Measurements from ENCODE around the gene PRKN. TPM values are rescaled to one million over a fixed set of nuclear protein-coding genes. Genes with fewer than 3 reads are reported as not detected.

PRKN gene
- polyA plus RNA-seq, 1 donor from 2014 or later = 1.2 TPM

DNA sequence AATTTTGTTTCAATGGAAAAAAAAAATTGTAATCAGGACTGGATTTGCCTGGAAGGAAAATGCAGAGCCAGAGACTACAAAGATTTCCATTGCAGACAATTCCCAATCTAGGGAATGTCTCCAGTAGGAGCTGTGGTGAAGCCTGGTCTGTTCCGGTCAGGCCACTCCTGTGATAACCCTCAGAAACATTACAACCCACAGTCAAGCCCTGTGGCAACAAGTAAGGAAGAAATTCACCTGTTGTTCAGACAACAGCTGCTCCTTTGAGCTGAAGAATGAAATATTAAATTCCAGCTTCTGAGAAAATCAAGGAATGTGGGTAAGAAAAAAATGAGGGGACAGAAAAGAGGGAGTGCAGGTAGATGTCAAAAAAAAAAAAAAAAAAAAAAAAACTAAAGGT lies 8.0 kb downstream of the PRKN start:
- H3K27me3 ChIP-seq (ENCODE audit: insufficient read depth, low read depth, low read length) = no peaks in the 10 kb centered on the region
- no peaks in the 10 kb centered on the region for H3F3A ChIP-seq (ENCODE audit: insufficient read depth, low read length, poor library complexity, severe bottlenecking)
- no peak overlapping the region for H3K27ac ChIP-seq (ENCODE audit: low read length)
- no peaks in the 10 kb centered on the region for H3K9me2 ChIP-seq (ENCODE audit: insufficient read depth, low read length)
- H3K9ac ChIP-seq (ENCODE audit: low read length) = no peak overlapping the region
- no peaks in the 10 kb centered on the region for H3K79me2 ChIP-seq (replicated peaks; ENCODE audit: insufficient read depth, low read length)
- H3K4me2 ChIP-seq (ENCODE audit: low read length) = no peak overlapping the region
- H3K9me3 ChIP-seq (ENCODE audit: low read length) = no peaks in the 10 kb centered on the region
- no peaks in the 10 kb centered on the region for H4K20me1 ChIP-seq (ENCODE audit: insufficient read depth)
- no peak overlapping the region for H3K4me3 ChIP-seq (ENCODE audit: low read length)
- H3K36me3 ChIP-seq (ENCODE audit: insufficient read depth, low read length) = no peaks in the 10 kb centered on the region
- H2AFZ ChIP-seq (ENCODE audit: low read depth, low read length) = no peak overlapping the region
- TF ChIP-seq EZH2 (IDR thresholded peaks at IDR 0.05; ENCODE audit: borderline replicate concordance, insufficient read depth, low read length, poor library complexity, severe bottlenecking) (no peak), RAD21 (conservative IDR thresholded peaks at IDR 0.05) (no peak), POLR2AphosphoS5 (IDR thresholded peaks at IDR 0.05) (no peak), REST (IDR thresholded peaks at IDR 0.05; ENCODE audit: borderline replicate concordance) (no peak), TAF1 (IDR thresholded peaks at IDR 0.05; ENCODE audit: low read depth) (no peak), MXI1 (conservative IDR thresholded peaks at IDR 0.05; ENCODE audit: poor library complexity, severe bottlenecking) (no peak)
- TF ChIP-seq, protein P1, sequence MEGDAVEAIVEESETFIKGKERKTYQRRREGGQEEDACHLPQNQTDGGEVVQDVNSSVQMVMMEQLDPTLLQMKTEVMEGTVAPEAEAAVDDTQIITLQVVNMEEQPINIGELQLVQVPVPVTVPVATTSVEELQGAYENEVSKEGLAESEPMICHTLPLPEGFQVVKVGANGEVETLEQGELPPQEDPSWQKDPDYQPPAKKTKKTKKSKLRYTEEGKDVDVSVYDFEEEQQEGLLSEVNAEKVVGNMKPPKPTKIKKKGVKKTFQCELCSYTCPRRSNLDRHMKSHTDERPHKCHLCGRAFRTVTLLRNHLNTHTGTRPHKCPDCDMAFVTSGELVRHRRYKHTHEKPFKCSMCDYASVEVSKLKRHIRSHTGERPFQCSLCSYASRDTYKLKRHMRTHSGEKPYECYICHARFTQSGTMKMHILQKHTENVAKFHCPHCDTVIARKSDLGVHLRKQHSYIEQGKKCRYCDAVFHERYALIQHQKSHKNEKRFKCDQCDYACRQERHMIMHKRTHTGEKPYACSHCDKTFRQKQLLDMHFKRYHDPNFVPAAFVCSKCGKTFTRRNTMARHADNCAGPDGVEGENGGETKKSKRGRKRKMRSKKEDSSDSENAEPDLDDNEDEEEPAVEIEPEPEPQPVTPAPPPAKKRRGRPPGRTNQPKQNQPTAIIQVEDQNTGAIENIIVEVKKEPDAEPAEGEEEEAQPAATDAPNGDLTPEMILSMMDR (IDR thresholded peaks at IDR 0.05; ENCODE audit: poor library complexity, severe bottlenecking) = no peak

DNA sequence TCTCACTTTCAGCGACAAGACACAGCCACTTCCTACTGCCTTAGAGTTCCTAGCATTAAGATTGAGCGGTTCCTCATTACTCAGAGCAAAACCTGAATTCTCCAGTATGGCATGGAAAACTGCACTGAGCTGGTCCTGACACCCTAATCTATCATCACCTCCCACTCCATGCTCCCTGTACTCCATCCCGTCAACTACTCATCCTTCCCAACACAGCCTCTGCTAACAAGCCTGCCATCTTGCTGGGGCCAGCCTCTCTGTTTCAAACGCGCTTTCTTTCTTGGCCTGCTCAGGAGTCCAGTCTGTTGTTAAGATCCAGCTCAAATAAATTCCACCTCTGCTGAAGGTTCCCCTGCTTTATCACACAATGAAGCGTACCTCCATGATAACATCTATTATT lies 12.0 kb downstream of the PRKN start:
- no peaks in the 10 kb centered on the region for H4K20me1 ChIP-seq (ENCODE audit: insufficient read depth)
- H3K27ac ChIP-seq (ENCODE audit: low read length) = no peak overlapping the region
- H3K9me3 ChIP-seq (ENCODE audit: low read length) = no peaks in the 10 kb centered on the region

More for the DNA sequence above, 12.0 kb downstream of the PRKN start:
- Histone ChIP-seq H3F3A (ENCODE audit: insufficient read depth, low read length, poor library complexity, severe bottlenecking) (no peaks in the 10 kb centered on the region), H3K9me2 (ENCODE audit: insufficient read depth, low read length) (no peaks in the 10 kb centered on the region), H3K4me2 (ENCODE audit: low read length) (no peak overlapping the region), H3K4me3 (ENCODE audit: low read length) (no peak overlapping the region), H3K9ac (ENCODE audit: low read length) (no peak overlapping the region), H3K36me3 (ENCODE audit: insufficient read depth, low read length) (no peaks in the 10 kb centered on the region), H3K79me2 (replicated peaks; ENCODE audit: insufficient read depth, low read length) (no peaks in the 10 kb centered on the region), H3K27me3 (ENCODE audit: insufficient read depth, low read depth, low read length) (no peaks in the 10 kb centered on the region), H2AFZ (ENCODE audit: low read depth, low read length) (no peak overlapping the region)
- TF ChIP-seq POLR2AphosphoS5 (IDR thresholded peaks at IDR 0.05) (no peak), EZH2 (IDR thresholded peaks at IDR 0.05; ENCODE audit: borderline replicate concordance, insufficient read depth, low read length, poor library complexity, severe bottlenecking) (no peak), EP300 (conservative IDR thresholded peaks at IDR 0.05; ENCODE audit: poor library complexity, severe bottlenecking) (no peak), TAF1 (IDR thresholded peaks at IDR 0.05; ENCODE audit: low read depth) (no peak), MXI1 (conservative IDR thresholded peaks at IDR 0.05; ENCODE audit: poor library complexity, severe bottlenecking) (no peak), SMC3 (conservative IDR thresholded peaks at IDR 0.05; ENCODE audit: poor library complexity) (no peak), RAD21 (conservative IDR thresholded peaks at IDR 0.05) (no peak), REST (IDR thresholded peaks at IDR 0.05; ENCODE audit: borderline replicate concordance) (no peak)
- TF ChIP-seq, protein P1 (IDR thresholded peaks at IDR 0.05; ENCODE audit: poor library complexity, severe bottlenecking) = no peak

All from neural cell (in vitro differentiated cells).